Parathyroid adenoma (tissue), 2 donors: Measurements from ENCODE around the gene JPH2.

Experiments
- H2AFZ ChIP-seq: fragments of 300-600 bp; sonication (generic); one replicate; pipeline ENCODE4 v1.7.0; 2017; ENCODE audit warnings: antibody characterized with exemption, mild to moderate bottlenecking
- H3K27ac ChIP-seq: fragments of 300-600 bp; sonication (generic); one replicate; pipeline ENCODE4 v1.7.0; 2017
- H3K27me3 ChIP-seq: fragments of 300-600 bp; sonication (generic); one replicate; pipeline ENCODE4 v1.7.0; 2017; ENCODE audit warnings: low read length; ENCODE audit not compliant: control insufficient read depth, insufficient read depth
- H3K36me3 ChIP-seq: fragments of 300-600 bp; sonication (generic); one replicate; pipeline ENCODE4 v1.7.0; 2017; ENCODE audit warnings: low read length; ENCODE audit not compliant: control insufficient read depth, insufficient read depth
- H3K4me1 ChIP-seq: fragments of 300-600 bp; sonication (generic); one replicate; pipeline ENCODE4 v1.7.0; 2017; ENCODE audit warnings: control low read depth
- H3K4me2 ChIP-seq: fragments of 300-600 bp; sonication (generic); one replicate; pipeline ENCODE4 v1.7.0; 2017; ENCODE audit warnings: low read length
- H3K4me3 ChIP-seq: fragments of 300-600 bp; sonication (generic); one replicate; pipeline ENCODE4 v1.7.0; 2017; ENCODE audit warnings: low read depth, low read length
- H3K79me2 ChIP-seq: fragments of 300-600 bp; sonication (generic); one replicate; pipeline ENCODE4 v1.7.0; 2017; ENCODE audit warnings: control low read depth
- H3K9ac ChIP-seq: fragments of 300-600 bp; sonication (generic); one replicate; pipeline ENCODE4 v1.7.0; 2017; ENCODE audit warnings: mild to moderate bottlenecking
- H3K9me3 ChIP-seq: fragments of 300-600 bp; sonication (generic); one replicate; pipeline ENCODE4 v1.7.0; 2017; ENCODE audit warnings: low read length; ENCODE audit not compliant: control insufficient read depth
- CTCF ChIP-seq: fragments of 300-600 bp; sonication (generic); IDR thresholded peaks from one replicate; pipeline ENCODE4 v1.7.0; 2017; ENCODE audit warnings: antibody characterized with exemption, mild to moderate bottlenecking
- donor health status: primary hyperparathyroidism.

JPH2 gene

GRCh38 chr20:44071526-44072111 lies 115.4 kb downstream of the JPH2 start:
- Histone ChIP-seq H2AFZ (no peak overlapping the region), H3K27ac (no peak overlapping the region), H3K9me3 (no peaks in the 10 kb centered on the region), H3K27me3 (no peaks in the 10 kb centered on the region), H3K36me3 (no peaks in the 10 kb centered on the region), H3K4me1 (no peaks in the 10 kb centered on the region), H3K4me2 (no peak overlapping the region), H3K4me3 (no peak overlapping the region), H3K79me2 (no peaks in the 10 kb centered on the region), H3K9ac (no peak overlapping the region)
- TF ChIP-seq CTCF = no peak

GRCh38 chr20:44071057-44071456 lies 115.9 kb downstream of the JPH2 start:
- TF ChIP-seq CTCF = no peak
- Histone ChIP-seq H3K9me3 (no peaks in the 10 kb centered on the region), H3K79me2 (no peaks in the 10 kb centered on the region), H3K27ac (no peak overlapping the region), H3K4me2 (no peak overlapping the region), H3K27me3 (no peaks in the 10 kb centered on the region), H2AFZ (no peak overlapping the region), H3K36me3 (no peaks in the 10 kb centered on the region), H3K4me3 (no peak overlapping the region), H3K4me1 (no peaks in the 10 kb centered on the region), H3K9ac (no peak overlapping the region)

DNA sequence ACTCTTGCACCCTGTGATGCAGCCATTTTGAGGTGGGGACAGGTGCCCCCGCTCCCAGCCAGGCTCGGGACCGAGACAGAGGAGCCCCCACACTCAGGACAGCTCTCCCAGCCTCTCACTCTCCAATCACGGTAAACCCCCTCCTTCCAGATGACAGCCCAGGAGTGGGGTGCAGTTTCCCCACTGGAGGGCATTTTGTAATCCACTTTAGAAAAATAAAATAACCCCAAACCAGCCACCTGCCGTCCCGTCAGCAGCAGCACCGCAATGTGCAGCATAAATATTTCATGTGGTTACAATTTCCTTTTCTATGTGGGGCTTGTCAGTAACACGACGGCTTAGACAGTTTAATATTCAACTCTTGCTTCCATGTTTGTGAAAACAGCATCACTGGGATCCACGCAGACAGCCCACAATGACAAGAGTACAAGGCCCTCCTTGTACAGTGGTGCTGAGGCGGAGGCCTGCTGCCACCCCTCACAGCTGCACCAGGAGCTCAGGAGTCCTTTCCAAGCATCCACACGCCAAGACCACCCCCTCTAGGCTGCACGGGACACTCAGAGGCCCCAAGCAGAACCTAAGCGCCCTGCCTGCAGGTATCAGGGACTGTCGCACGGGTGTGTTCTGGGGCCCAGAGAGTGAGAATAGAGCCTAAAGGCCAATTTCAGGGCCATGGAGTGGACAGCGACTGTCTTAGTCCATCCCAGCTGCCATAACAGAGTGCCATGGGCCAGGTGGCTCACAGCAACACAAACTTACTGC lies 116.7 kb downstream of the JPH2 start:
- H3K4me3 ChIP-seq = no peak overlapping the region
- H3K9ac ChIP-seq = no peak overlapping the region
- H3K4me1 ChIP-seq = no peaks in the 10 kb centered on the region
- no peaks in the 10 kb centered on the region for H3K79me2 ChIP-seq
- no peaks in the 10 kb centered on the region for H3K36me3 ChIP-seq
- no peak overlapping the region for H3K4me2 ChIP-seq
- no peaks in the 10 kb centered on the region for H3K9me3 ChIP-seq
- H3K27me3 ChIP-seq = no peaks in the 10 kb centered on the region
- no peak overlapping the region for H3K27ac ChIP-seq
- no peak for TF ChIP-seq CTCF
- H2AFZ ChIP-seq = no peak overlapping the region

DNA sequence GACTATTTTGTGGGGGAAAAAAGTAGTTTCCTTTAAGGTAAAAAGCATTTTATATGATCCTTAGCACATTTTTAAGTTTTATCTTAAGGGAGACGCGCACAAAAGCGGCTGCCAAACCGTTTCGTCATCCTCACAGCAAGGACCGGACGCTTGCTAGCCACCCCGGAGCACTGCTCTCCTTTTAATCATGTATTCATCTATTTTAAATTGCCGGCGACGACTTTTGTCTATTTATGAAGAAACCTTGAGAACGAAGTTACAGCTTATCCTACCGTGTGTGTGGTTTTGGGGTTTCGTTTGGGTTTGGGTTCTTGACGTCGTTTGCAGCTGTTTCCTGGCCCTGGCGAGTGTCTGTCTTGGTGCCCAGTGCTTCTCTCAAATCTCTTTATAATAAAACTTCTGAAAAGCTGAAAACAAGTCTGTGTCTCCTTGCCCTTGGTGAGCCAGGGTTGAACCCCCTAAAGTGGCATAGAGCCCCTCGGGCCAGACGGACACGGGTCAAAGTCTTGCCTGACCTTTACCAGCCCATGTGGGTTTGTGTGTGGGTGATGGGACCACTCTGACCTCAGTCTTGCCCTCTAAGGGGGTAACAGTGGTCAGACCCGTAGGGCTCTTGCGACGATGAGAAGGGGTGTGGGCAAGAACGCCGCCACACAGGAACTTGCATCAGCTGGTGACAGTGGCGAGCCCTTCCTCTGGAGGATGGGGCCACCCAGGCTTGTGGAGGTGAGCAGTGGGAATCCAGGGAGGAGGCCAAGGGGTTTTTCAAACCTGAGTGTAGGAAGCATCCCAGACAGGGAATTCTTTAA lies 117.6 kb downstream of the JPH2 start:
- H3K9ac ChIP-seq = no peak overlapping the region
- H3K36me3 ChIP-seq = no peaks in the 10 kb centered on the region
- no peak overlapping the region for H3K4me2 ChIP-seq
- no peaks in the 10 kb centered on the region for H3K27me3 ChIP-seq
- H3K79me2 ChIP-seq = no peaks in the 10 kb centered on the region
- no peaks in the 10 kb centered on the region for H3K9me3 ChIP-seq
- H3K4me1 ChIP-seq = no peaks in the 10 kb centered on the region
- no peak overlapping the region for H3K4me3 ChIP-seq
- no peak overlapping the region for H2AFZ ChIP-seq
- no peak for TF ChIP-seq CTCF
- no peak overlapping the region for H3K27ac ChIP-seq
